ENCODE measurements around the gene SIGLECL1.

The SIGLECL1 gene

DNA sequence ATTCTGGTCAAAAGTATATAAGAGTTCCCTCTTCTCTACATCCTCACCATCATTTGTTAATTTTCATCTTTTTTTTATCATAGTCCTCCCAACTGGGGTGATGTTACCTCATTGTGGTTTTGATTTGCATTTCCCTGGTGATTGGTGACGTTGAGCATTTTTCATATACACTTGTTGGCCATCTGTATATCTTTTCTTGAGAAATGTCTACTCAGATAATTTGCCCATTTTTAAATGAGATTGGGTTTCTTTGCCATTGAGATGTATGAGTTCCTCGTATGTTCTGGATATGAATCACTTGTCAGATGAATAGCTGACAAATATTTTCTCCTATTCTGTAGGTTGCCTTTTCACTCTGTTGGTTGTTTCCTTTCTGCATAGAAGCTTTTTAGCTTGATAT is 23.6 kb upstream of the SIGLECL1 start:
- H3K4me3 ChIP-seq (ENCODE audit: low read length), result no peak overlapping the region
- DNase-seq (ENCODE audit: low read depth), result no peak
- no peak for TF ChIP-seq CTCF (conservative IDR thresholded peaks at IDR 0.05; ENCODE audit: low read depth, low read length)

DNA sequence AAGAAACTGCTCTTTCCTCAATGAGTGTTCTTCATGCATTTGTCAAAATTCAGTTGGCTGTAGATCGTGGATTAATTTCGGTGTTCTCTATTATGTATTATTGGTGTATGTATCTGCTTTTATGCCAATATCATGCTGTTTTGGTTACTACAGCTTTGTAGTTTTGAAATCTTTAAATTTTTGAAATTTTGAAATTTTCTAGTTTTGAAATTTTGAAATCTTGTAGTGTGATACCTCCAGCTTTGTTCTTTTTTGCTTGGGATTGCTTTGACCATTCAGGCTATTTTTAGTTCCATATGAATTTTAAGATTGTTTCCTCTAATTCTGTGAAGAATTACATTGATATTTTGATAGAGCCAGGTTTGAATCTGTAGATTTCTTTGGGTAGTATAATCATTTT is 22.9 kb upstream of the SIGLECL1 start:
- no peak for TF ChIP-seq CTCF (conservative IDR thresholded peaks at IDR 0.05; ENCODE audit: low read depth, low read length)
- H3K4me3 ChIP-seq (ENCODE audit: low read length), result no peak overlapping the region

DNA sequence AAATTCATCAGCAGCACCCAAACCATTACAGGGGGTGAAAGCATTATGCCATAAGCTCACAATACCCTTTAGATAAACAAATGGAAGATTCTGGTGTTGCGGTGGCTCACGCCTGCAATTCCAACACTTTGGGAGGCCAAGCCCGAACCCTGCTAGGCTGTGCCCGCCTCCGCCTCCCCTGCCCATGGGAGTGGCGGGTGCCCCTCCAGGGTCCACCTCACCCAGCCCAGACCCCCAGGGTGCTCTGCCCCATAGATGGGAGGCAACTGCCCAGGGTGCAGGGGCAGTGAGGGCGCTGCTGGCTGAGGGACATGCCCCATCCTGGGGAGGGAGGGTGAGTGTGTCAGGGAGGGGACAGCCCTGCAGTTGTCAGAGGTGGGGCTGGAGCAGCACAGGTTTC is 10.0 kb upstream of the SIGLECL1 start:
- no peak for DNase-seq (ENCODE audit: low read depth)
- no peak for TF ChIP-seq CTCF (conservative IDR thresholded peaks at IDR 0.05; ENCODE audit: low read depth, low read length)
- no peak overlapping the region for H3K4me3 ChIP-seq (ENCODE audit: low read length)

More for the DNA sequence above, 22.9 kb upstream of the SIGLECL1 start:
- no peak for DNase-seq (ENCODE audit: low read depth)

GRCh38 chr19:51242881-51243630 is 7.8 kb upstream of the SIGLECL1 start:
- no peak for TF ChIP-seq CTCF (conservative IDR thresholded peaks at IDR 0.05; ENCODE audit: low read depth, low read length)
- H3K4me3 ChIP-seq (ENCODE audit: low read length), result no peak overlapping the region
- DNase-seq (ENCODE audit: low read depth), result no peak

- H3K4me3 ChIP-seq (ENCODE audit: low read length), result no peak overlapping the region
- no peak for DNase-seq (ENCODE audit: low read depth)
- no peak for TF ChIP-seq CTCF (conservative IDR thresholded peaks at IDR 0.05; ENCODE audit: low read depth, low read length)
Observed at GRCh38 chr19:51246164-51246552, 4.7 kb upstream of the SIGLECL1 start.

- DNase-seq (ENCODE audit: low read depth), result no peak
Observed at GRCh38 chr19:51247972-51248590, 2.8 kb upstream of the SIGLECL1 start.

More at GRCh38 chr19:51247972-51248590, 2.8 kb upstream of the SIGLECL1 start:
- H3K4me3 ChIP-seq (ENCODE audit: low read length), result no peak overlapping the region
- no peak for TF ChIP-seq CTCF (conservative IDR thresholded peaks at IDR 0.05; ENCODE audit: low read depth, low read length)
